Umbilical cord (tissue), 2 donors: ENCODE data around the gene KIF7. TPM values are rescaled to one million over a fixed set of nuclear protein-coding genes. Genes with fewer than 3 reads are reported as not detected.

Experiments
- DNase-seq: peaks from one replicate; pipeline ENCODE4 v3.0.0-alpha.2; 2015; ENCODE audit warnings: low spot score
- total RNA-seq: library from RNA; depleted of rRNA; stranded (reverse); fragments of >200 nt; gene quantifications from one replicate; pipeline ENCODE4 v1.2.3, GENCODE V29; 2014; ENCODE audit warnings: low replicate concordance; ENCODE audit not compliant: insufficient read depth

KIF7 gene
- total RNA-seq, 1 donor from 2014 or later, result 8.2 TPM

- DNase-seq, result no peak
Measured at GRCh38 chr15:89648106-89649012, 6.9 kb downstream of the KIF7 start.

GRCh38 chr15:89647191-89647851 is 7.9 kb downstream of the KIF7 start:
- peak; percentile 45 for DNase-seq

GRCh38 chr15:89646416-89647141 is 8.7 kb downstream of the KIF7 start:
- no peak for DNase-seq

- DNase-seq, result no peak
Measured at GRCh38 chr15:89645680-89646079, 9.6 kb downstream of the KIF7 start.

GRCh38 chr15:89642106-89642505 is 13.2 kb downstream of the KIF7 start:
- no peak for DNase-seq

GRCh38 chr15:89641053-89641452 is 14.2 kb downstream of the KIF7 start:
- DNase-seq, result no peak

- no peak for DNase-seq
Measured at GRCh38 chr15:89640245-89640644, 15.0 kb downstream of the KIF7 start.

- no peak for DNase-seq
Measured at GRCh38 chr15:89633585-89633984, 21.7 kb downstream of the KIF7 start.

GRCh38 chr15:89632563-89633430 is 22.5 kb downstream of the KIF7 start:
- DNase-seq, result no peak

- DNase-seq, result no peak
Measured at GRCh38 chr15:89631902-89632264, 23.4 kb downstream of the KIF7 start.

GRCh38 chr15:89630974-89631901 is 24.0 kb downstream of the KIF7 start:
- DNase-seq, result no peak

GRCh38 chr15:89630260-89630659 is 25.0 kb downstream of the KIF7 start:
- DNase-seq, result no peak

- DNase-seq, result no peak
Measured at GRCh38 chr15:89629829-89630228, 25.4 kb downstream of the KIF7 start.

- DNase-seq, result no peak
Measured at GRCh38 chr15:89628806-89629715, 26.2 kb downstream of the KIF7 start.

GRCh38 chr15:89628301-89628700 is 27.0 kb downstream of the KIF7 start:
- DNase-seq, result no peak

- no peak for DNase-seq
Measured at GRCh38 chr15:89627256-89627970, 27.9 kb downstream of the KIF7 start.

- DNase-seq, result no peak
Measured at GRCh38 chr15:89625716-89626115, 29.6 kb downstream of the KIF7 start.

- no peak for DNase-seq
Measured at GRCh38 chr15:89623165-89623564, 32.1 kb downstream of the KIF7 start.

- no peak for DNase-seq
Measured at GRCh38 chr15:89621547-89621946, 33.7 kb downstream of the KIF7 start.
